B cell (primary cell): ENCODE data around the gene ANGPT4. TPM values are rescaled to one million over a fixed set of nuclear protein-coding genes. Genes with fewer than 3 reads are reported as not detected.
A peak's percentile ranks its signal among the peaks of the same experiment; 100 is the strongest.

Experiments used
- ATAC-seq: fragments of 200-7000 bp; cut with Tn5 transposase; one replicate; pipeline ENCODE4 v1.10.0; 2021; ENCODE audit warnings: low read depth, mild to moderate bottlenecking, moderate number of reproducible peaks, moderate library complexity
- CTCF ChIA-PET: fragments of 350-600 bp; sonication (Branson Sonifier 250); formaldehyde crosslinking; loops from one replicate; lab custom pipeline; 2021; ENCODE audit warnings: antibody characterized with exemption, inconsistent platforms; lab: Charles Lee
- POLR2A ChIA-PET: fragments of 350-600 bp; sonication (Branson Sonifier 250); formaldehyde crosslinking; loops from one replicate; lab custom pipeline; 2021; ENCODE audit warnings: antibody characterized with exemption; lab: Charles Lee
- DNase-seq: peaks from one replicate; pipeline ENCODE4 v3.0.0; 2013
- H2AFZ ChIP-seq: 2 replicates; pipeline ENCODE4 v1.6.1; 2012; ENCODE audit warnings: mild to moderate bottlenecking, low read depth, low read length; ENCODE audit not compliant: insufficient read depth, poor library complexity, severe bottlenecking
- H3K27ac ChIP-seq, 2 donors: 1 replicate in 1 of 2; 2 replicates in 1 of 2; pipeline ENCODE4 v1.5.1; 2012 to 2013; ENCODE audit warnings: low read length in 2 of 2, mild to moderate bottlenecking in 2 of 2, moderate library complexity in 1 of 2
- H3K27me3 ChIP-seq, 4 experiments: fragments of 200-600 bp in 1 of 4; sonication (generic) in 1 of 4; replicated peaks in 1 of 4; 1 replicate in 2 of 4; 2 replicates in 2 of 4; pipeline versions ENCODE4 v1.6.1 to v1.7.0; 2013 to 2016; ENCODE audit warnings: low read length in 3 of 4, mild to moderate bottlenecking in 2 of 4, mixed read lengths in 1 of 4, moderate library complexity in 1 of 4; ENCODE audit not compliant: insufficient read depth in 4 of 4, control insufficient read depth in 3 of 4; ENCODE audit errors: control extremely low read depth in 1 of 4
- H3K36me3 ChIP-seq, 2 experiments: replicated peaks in 1 of 2; 1 replicate in 1 of 2; 2 replicates in 1 of 2; pipeline versions ENCODE4 v1.6.1 to v1.7.1; 2013; ENCODE audit warnings: low read length in 1 of 2; ENCODE audit not compliant: insufficient read depth in 2 of 2, control insufficient read depth in 1 of 2; ENCODE audit errors: control extremely low read depth in 1 of 2, extremely low read depth in 1 of 2
- H3K4me1 ChIP-seq, 2 donors: fragments of 200-600 bp in 1 of 2; sonication (generic) in 1 of 2; 1 replicate in 1 of 2; 2 replicates in 1 of 2; pipeline versions ENCODE4 v1.5.1 to v1.6.1; 2013 to 2017; ENCODE audit warnings: low read length in 2 of 2; ENCODE audit not compliant: control insufficient read depth in 2 of 2, insufficient read depth in 2 of 2
- H3K4me2 ChIP-seq: replicated peaks from 2 replicates; pipeline ENCODE3; 2012; ENCODE audit warnings: mild to moderate bottlenecking, low read depth, low read length; ENCODE audit not compliant: poor library complexity, severe bottlenecking
- H3K4me3 ChIP-seq, 5 experiments: fragments of 200-600 bp in 1 of 5; sonication (generic) in 1 of 5; 1 replicate in 3 of 5; 2 replicates in 2 of 5; pipeline versions ENCODE4 v1.5.1 to v1.7.0; 2011 to 2016; ENCODE audit warnings: low read length in 4 of 5, mild to moderate bottlenecking in 4 of 5, low read depth in 2 of 5, control low read depth in 1 of 5, moderate library complexity in 1 of 5; ENCODE audit not compliant: insufficient read depth in 1 of 5; ENCODE audit errors: control extremely low read depth in 1 of 5, extremely low read depth in 1 of 5
- H3K79me2 ChIP-seq: fragments of 200-600 bp; sonication (generic); one replicate; pipeline ENCODE4 v1.6.0; 2016; ENCODE audit warnings: low read length; ENCODE audit not compliant: control insufficient read depth, insufficient read depth
- H3K9ac ChIP-seq: fragments of 200-600 bp; sonication (generic); 2 replicates; pipeline ENCODE4 v1.6.1; 2017; ENCODE audit warnings: mild to moderate bottlenecking, low read length, moderate library complexity
- H3K9me3 ChIP-seq, 3 donors: one replicate each; pipeline versions ENCODE4 v1.6.1 to v1.7.1; 2013; ENCODE audit warnings: low read length in 2 of 3; ENCODE audit not compliant: control insufficient read depth in 2 of 3, insufficient read depth in 1 of 3; ENCODE audit errors: control extremely low read depth in 1 of 3
- H4K20me1 ChIP-seq: 2 replicates; pipeline ENCODE4 v1.6.0; 2012; ENCODE audit warnings: mild to moderate bottlenecking, low read length; ENCODE audit not compliant: insufficient read depth, control insufficient read depth, poor library complexity, severe bottlenecking
- H3K27ac Mint-ChIP-seq: one replicate; pipeline ENCODE4 v1.8.0; 2021; ENCODE audit warnings: mixed read lengths
- H3K27me3 Mint-ChIP-seq: one replicate; pipeline ENCODE4 v1.8.0; 2021; ENCODE audit warnings: mixed read lengths
- H3K4me1 Mint-ChIP-seq: one replicate; pipeline ENCODE4 v1.8.0; 2021; ENCODE audit warnings: mixed read lengths
- H3K4me3 Mint-ChIP-seq: one replicate; pipeline ENCODE4 v1.8.0; 2021; ENCODE audit warnings: mixed read lengths
- H3K9me3 Mint-ChIP-seq: one replicate; pipeline ENCODE4 v1.8.0; 2022; ENCODE audit warnings: mixed read lengths; ENCODE audit not compliant: insufficient read depth
- CTCF ChIP-seq: fragments of 200-600 bp; IDR thresholded peaks from one replicate; pipeline ENCODE4 v1.8.0; 2022; ENCODE audit warnings: antibody characterized with exemption, mild to moderate bottlenecking
- EZH2 ChIP-seq: IDR thresholded peaks from 2 replicates; pipeline ENCODE4 v1.6.1; 2012; ENCODE audit warnings: borderline replicate concordance, low read depth, mild to moderate bottlenecking, moderate library complexity, low read length; ENCODE audit not compliant: insufficient read depth, poor library complexity, severe bottlenecking
- WGBS: methylation state at CpG from one replicate; pipeline ENCODE4 v1.1.5; 2013; ENCODE audit warnings: missing lambda C conversion rate; ENCODE audit not compliant: insufficient coverage; 5-methylcytosine and 5-hydroxymethylcytosine counted together
- intact Hi-C: fragments of 100-400 bp; cut with micrococcal nuclease; formaldehyde crosslinking; loops from one replicate; pipeline ENCODE4 v1.10.0; 2022
- polyA plus RNA-seq: library from polyadenylated mRNA; depleted of rRNA; stranded (reverse); fragments of >200 nt; gene quantifications from 2 replicates; pipeline ENCODE4 v1.2.3, GENCODE V29; 2012
- total RNA-seq, 2 donors: library from RNA; stranded (reverse); fragments of 120-200 nt in 1 of 2; gene quantifications; 1 replicate in 1 of 2; 2 replicates in 1 of 2; pipeline versions ENCODE4 v1.2.3 to v1.2.4, GENCODE V29; 2013 to 2022

The ANGPT4 gene
- total and polyA plus RNA-seq, 2 donors (not counting 1 experiment from before 2014, with no cell fraction given) = not detected

DNA sequence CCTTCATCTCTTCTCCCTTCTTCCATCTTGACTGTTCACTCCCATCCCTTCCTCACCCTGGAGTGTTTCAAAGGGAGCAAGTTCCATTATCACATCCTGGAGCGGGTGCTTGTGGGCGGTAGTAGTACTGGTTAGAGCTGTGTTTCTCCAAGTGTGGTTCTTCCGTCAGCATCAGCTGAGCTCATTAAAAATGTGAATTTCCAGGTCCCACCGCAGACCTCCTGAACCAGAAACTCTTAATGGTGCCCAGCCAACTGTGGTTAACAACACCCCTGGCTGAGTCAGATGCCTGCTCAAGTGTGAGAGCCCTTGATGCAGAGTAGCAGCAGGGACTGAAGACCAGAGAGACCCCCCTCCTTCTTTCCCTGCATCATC lies 24.4 kb downstream of the ANGPT4 start:
- WGBS = 5% methylated on average over 2 of the region's 4 CpGs
- Histone ChIP-seq H4K20me1 (no peaks in the 10 kb centered on the region), H3K4me1 (peaks cover 9 to 29% of the 10 kb centered on the region in 2 donors), H3K27ac (no peak overlapping the region), H3K4me3 (no peak overlapping the region), H3K36me3 (no peaks in the 10 kb centered on the region), H3K4me2 (peak overlapping the region; percentile 2), H3K9me3 (no peaks in the 10 kb centered on the region), H2AFZ (no peak overlapping the region), H3K27me3 (peaks cover 0 to 8% (median 2%) of the 10 kb centered on the region in 4 experiments), H3K79me2 (no peaks in the 10 kb centered on the region), H3K9ac (no peak overlapping the region)
- peak; percentile 66 for ATAC-seq
- peak; percentile 58 for DNase-seq
- peaks cover 29% of the 10 kb centered on the region for H3K4me1 Mint-ChIP-seq
- CTCF ChIA-PET = interaction anchor here (0.8 kb wide), 1 partner anchor 76 kb away, joined by 4 read pairs; no protein-coding TSS in a partner anchor
- peak overlapping the region; percentile 40 for H3K4me3 Mint-ChIP-seq
- POLR2A ChIA-PET = interaction anchor here (0.8 kb wide), 1 partner anchor 14 kb away, joined by 3 read pairs; no protein-coding TSS in a partner anchor
- peaks cover under 1% of the 10 kb centered on the region for H3K9me3 Mint-ChIP-seq
- H3K27ac Mint-ChIP-seq = peak overlapping the region; percentile 51
- intact Hi-C loops = no loop called here
- no peak for TF ChIP-seq CTCF
- TF ChIP-seq EZH2 = no peak
- H3K27me3 Mint-ChIP-seq = peaks cover 45% of the 10 kb centered on the region

DNA sequence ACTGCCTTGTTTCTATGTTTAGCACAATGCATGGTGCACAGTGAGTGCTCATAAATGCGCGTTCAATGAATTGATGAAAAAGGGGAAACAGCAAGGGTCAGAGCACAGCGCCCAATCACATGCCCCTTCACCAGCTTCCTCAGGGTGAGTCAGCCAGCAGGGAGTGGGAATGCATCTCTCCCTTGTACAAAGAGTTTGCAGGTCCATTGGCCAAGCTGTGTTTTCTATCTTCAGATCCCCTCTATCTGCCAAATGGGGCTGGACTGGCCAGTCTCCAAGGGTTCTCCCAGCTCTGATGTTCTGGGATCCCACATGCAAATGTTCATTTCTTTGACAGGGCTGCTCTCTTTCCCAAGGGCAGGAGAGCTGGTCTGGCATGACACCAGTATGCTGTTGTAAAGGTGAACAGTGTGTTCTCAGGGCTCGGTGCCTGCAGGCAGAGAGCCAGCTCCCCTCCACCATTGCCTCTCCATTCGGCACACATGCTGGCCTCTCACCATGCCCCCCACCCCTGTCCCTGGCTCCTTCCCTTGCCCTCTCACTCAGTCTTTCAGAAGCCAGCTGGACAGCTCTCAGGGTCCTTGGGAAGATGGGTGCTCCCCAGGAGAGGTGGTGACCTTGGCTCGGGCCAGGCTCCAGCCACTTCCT lies 25.0 kb downstream of the ANGPT4 start:
- Histone ChIP-seq H3K9ac (no peak overlapping the region), H3K4me1 (peaks cover 9 to 29% of the 10 kb centered on the region in 2 donors), H3K79me2 (no peaks in the 10 kb centered on the region), H3K27ac (no peak overlapping the region), H3K4me2 (peak overlapping the region; percentile 2), H3K4me3 (no peak overlapping the region), H2AFZ (no peak overlapping the region), H3K36me3 (no peaks in the 10 kb centered on the region), H3K27me3 (peaks cover 0 to 8% (median 2%) of the 10 kb centered on the region in 4 experiments), H4K20me1 (no peaks in the 10 kb centered on the region), H3K9me3 (no peaks in the 10 kb centered on the region)
- intact Hi-C loops = no loop called here
- no peak for TF ChIP-seq EZH2
- TF ChIP-seq CTCF = no peak
- H3K27me3 Mint-ChIP-seq = peaks cover 45% of the 10 kb centered on the region
- 62% methylated on average over 5 of the region's 6 CpGs for WGBS
- DNase-seq (no peak), ATAC-seq (no peak)
- POLR2A ChIA-PET = interaction anchor here (0.8 kb wide), 1 partner anchor 14 kb away, joined by 3 read pairs; no protein-coding TSS in a partner anchor
- H3K27ac Mint-ChIP-seq = peak overlapping the region; percentile 51
- H3K9me3 Mint-ChIP-seq = no peaks in the 10 kb centered on the region
- CTCF ChIA-PET = interaction anchor here (0.8 kb wide), 1 partner anchor 75 kb away, joined by 4 read pairs; no protein-coding TSS in a partner anchor
- H3K4me3 Mint-ChIP-seq = peak overlapping the region; percentile 40
- peaks cover 29% of the 10 kb centered on the region for H3K4me1 Mint-ChIP-seq
